BE2C (cell line): Measurements from ENCODE around the gene APAF1.
"Not testable (repeated sequence)": the region's sequence is repeated elsewhere in the genome, so short reads cannot be mapped to it uniquely, and the experiment has no call there.

Experiments used
- DNase-seq: peaks from one replicate; pipeline ENCODE4 v3.0.0-alpha.2; 2020
- H3K27me3 ChIP-seq: fragments of 250-450 bp; sonication (Bioruptor Pico); 2 replicates; pipeline ENCODE4 v1.5.1; 2020; ENCODE audit warnings: mild to moderate bottlenecking
- H3K36me3 ChIP-seq: fragments of 250-450 bp; sonication (Bioruptor Pico); 2 replicates; pipeline ENCODE4 v1.5.1; 2020; ENCODE audit warnings: mild to moderate bottlenecking
- H3K4me1 ChIP-seq: fragments of 250-450 bp; sonication (Bioruptor Pico); 2 replicates; pipeline ENCODE4 v1.5.1; 2020
- H3K4me3 ChIP-seq: 2 replicates; pipeline ENCODE4 v1.5.1; 2011; ENCODE audit warnings: low read depth, low read length
- H3K9me3 ChIP-seq: fragments of 250-450 bp; sonication (Bioruptor Pico); 2 replicates; pipeline ENCODE4 v1.5.1; 2020
- CTCF ChIP-seq: IDR thresholded peaks from 2 replicates; pipeline ENCODE4 v1.5.1; 2012; ENCODE audit warnings: mild to moderate bottlenecking, low read depth, low read length

APAF1 gene

GRCh38 chr12:98612696-98613334 lies 32.3 kb upstream of the APAF1 start:
- DNase-seq, result no peak
- no peaks in the 10 kb centered on the region for H3K27me3 ChIP-seq
- H3K36me3 ChIP-seq, result no peaks in the 10 kb centered on the region
- H3K4me1 ChIP-seq, result no peaks in the 10 kb centered on the region
- no peak for TF ChIP-seq CTCF
- no peaks in the 10 kb centered on the region for H3K9me3 ChIP-seq
- H3K4me3 ChIP-seq, result no peak overlapping the region

- no peaks in the 10 kb centered on the region for H3K4me1 ChIP-seq
- DNase-seq, result no peak
- H3K36me3 ChIP-seq, result no peaks in the 10 kb centered on the region
- no peak overlapping the region for H3K4me3 ChIP-seq
- no peaks in the 10 kb centered on the region for H3K27me3 ChIP-seq
- no peaks in the 10 kb centered on the region for H3K9me3 ChIP-seq
- no peak for TF ChIP-seq CTCF
Measured at GRCh38 chr12:98618952-98619351, 26.1 kb upstream of the APAF1 start.

GRCh38 chr12:98635657-98636323 lies 9.3 kb upstream of the APAF1 start:
- DNase-seq, result no peak
- Histone ChIP-seq H3K36me3 (no peaks in the 10 kb centered on the region; the same call in 1 of the 2 replicates), H3K9me3 (no peaks in the 10 kb centered on the region), H3K27me3 (no peaks in the 10 kb centered on the region), H3K4me1 (no peaks in the 10 kb centered on the region), H3K4me3 (no peak overlapping the region)
- no peak for TF ChIP-seq CTCF

GRCh38 chr12:98637068-98637467 lies 8.0 kb upstream of the APAF1 start:
- H3K27me3 ChIP-seq, result no peaks in the 10 kb centered on the region
- TF ChIP-seq CTCF, result no peak
- H3K4me1 ChIP-seq, result no peaks in the 10 kb centered on the region
- H3K36me3 ChIP-seq, result no peaks in the 10 kb centered on the region; the same call in 1 of the 2 replicates
- H3K4me3 ChIP-seq, result no peak overlapping the region
- DNase-seq, result no peak
- no peaks in the 10 kb centered on the region for H3K9me3 ChIP-seq

GRCh38 chr12:98638009-98638408 lies 7.1 kb upstream of the APAF1 start:
- Histone ChIP-seq H3K4me3 (no peak overlapping the region), H3K36me3 (no peaks in the 10 kb centered on the region; the same call in 1 of the 2 replicates), H3K9me3 (no peaks in the 10 kb centered on the region), H3K4me1 (no peaks in the 10 kb centered on the region), H3K27me3 (no peaks in the 10 kb centered on the region)
- no peak for DNase-seq
- TF ChIP-seq CTCF, result no peak

GRCh38 chr12:98639491-98639890 lies 5.6 kb upstream of the APAF1 start:
- no peaks in the 10 kb centered on the region for H3K9me3 ChIP-seq
- no peaks in the 10 kb centered on the region for H3K27me3 ChIP-seq
- H3K4me3 ChIP-seq, result no peak overlapping the region
- DNase-seq, result no peak
- no peak for TF ChIP-seq CTCF
- H3K36me3 ChIP-seq, result no peaks in the 10 kb centered on the region
- no peaks in the 10 kb centered on the region for H3K4me1 ChIP-seq

GRCh38 chr12:98642801-98643200 lies 2.3 kb upstream of the APAF1 start:
- H3K4me1 ChIP-seq, H3K27me3 ChIP-seq, H3K36me3 ChIP-seq, DNase-seq, H3K4me3 ChIP-seq, H3K9me3 ChIP-seq: not testable (repeated sequence)
